Colonic mucosa (tissue), 4 donors: ENCODE results near the gene SLC2A13. TPM values are rescaled to one million over a fixed set of nuclear protein-coding genes. Genes with fewer than 3 reads are reported as not detected.

Experiments used
- DNase-seq: peaks from one replicate; pipeline ENCODE4 v3.0.0-alpha.2; 2020
- H3K27ac ChIP-seq: fragments of 200-600 bp; one replicate; pipeline ENCODE4 v1.8.0; 2021
- H3K27me3 ChIP-seq: fragments of 200-600 bp; one replicate; pipeline ENCODE4 v1.8.0; 2021
- H3K36me3 ChIP-seq: fragments of 200-600 bp; one replicate; pipeline ENCODE4 v1.8.0; 2021
- H3K4me1 ChIP-seq: fragments of 200-600 bp; one replicate; pipeline ENCODE4 v1.8.0; 2021; ENCODE audit warnings: mild to moderate bottlenecking
- H3K4me3 ChIP-seq: fragments of 200-600 bp; one replicate; pipeline ENCODE4 v1.8.0; 2021
- H3K9ac ChIP-seq, 2 donors: one replicate each; pipeline ENCODE4 v1.7.0; 2013; ENCODE audit warnings: control low read depth in 2 of 2, low read depth in 2 of 2, low read length in 2 of 2
- H3K9me3 ChIP-seq: fragments of 200-600 bp; one replicate; pipeline ENCODE4 v1.8.0; 2021
- CTCF ChIP-seq: fragments of 200-600 bp; IDR thresholded peaks from one replicate; pipeline ENCODE4 v1.8.0; 2022; ENCODE audit warnings: antibody characterized with exemption, mild to moderate bottlenecking
- intact Hi-C: fragments of 100-400 bp; cut with DNase I; formaldehyde crosslinking; loops from one replicate; pipeline ENCODE4 v1.14.1; 2022
- total RNA-seq, 2 donors: library from RNA; stranded (reverse); fragmentation: NEBNext Ultra II Directional in 1 of 2; extraction: Animal tissue kit (Norgen Biotek cat#: 25700) in 1 of 2; gene quantifications; one replicate each; pipeline ENCODE4 v1.2.1, GENCODE V29; 2021
- donor health status: healthy.
- donor health status: DM: no; HTN: no; CAD: no.
- donor health status: DM: no; HTN: no; CAD: no.

SLC2A13 gene
- total RNA-seq, 2 donors from 2014 or later: 19.2 to 39.0 TPM

- Histone ChIP-seq H3K27ac (no peak overlapping the region), H3K4me3 (no peak overlapping the region), H3K4me1 (no peaks in the 10 kb centered on the region), H3K9ac (no peak overlapping the region), H3K27me3 (no peaks in the 10 kb centered on the region), H3K9me3 (no peaks in the 10 kb centered on the region), H3K36me3 (no peaks in the 10 kb centered on the region)
- TF ChIP-seq CTCF: no peak
- intact Hi-C loops: no loop called here
- DNase-seq: no peak
Measured at GRCh38 chr12:39874785-39875184, 231.1 kb downstream of the SLC2A13 start.

- Histone ChIP-seq H3K36me3 (no peaks in the 10 kb centered on the region), H3K27me3 (no peaks in the 10 kb centered on the region), H3K4me1 (no peaks in the 10 kb centered on the region), H3K4me3 (no peak overlapping the region), H3K27ac (no peak overlapping the region), H3K9me3 (no peaks in the 10 kb centered on the region), H3K9ac (no peak overlapping the region)
- intact Hi-C loops: no loop called here
- TF ChIP-seq CTCF: no peak
- DNase-seq: no peak
Measured at GRCh38 chr12:39873065-39873464, 232.8 kb downstream of the SLC2A13 start.

DNA sequence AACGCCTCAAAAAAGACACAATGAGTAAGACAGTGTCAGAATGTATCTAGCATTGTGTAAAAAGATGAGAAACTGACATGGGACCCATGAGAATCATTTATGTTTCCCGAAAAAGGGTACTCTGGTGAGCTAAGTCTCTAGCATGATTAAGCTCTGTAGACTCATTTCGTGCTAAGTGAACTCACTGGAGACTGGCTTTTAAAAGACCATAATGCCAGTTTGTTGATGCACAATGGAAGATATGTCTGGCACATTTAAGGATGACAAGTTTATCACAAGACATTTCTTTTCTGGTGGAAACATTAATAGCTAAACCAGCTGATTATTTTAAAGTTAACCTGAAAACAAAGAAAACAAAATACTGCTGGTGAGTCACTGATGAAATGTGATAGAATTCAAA lies 233.5 kb downstream of the SLC2A13 start:
- Histone ChIP-seq H3K9ac (no peak overlapping the region), H3K27ac (no peak overlapping the region), H3K9me3 (no peaks in the 10 kb centered on the region), H3K27me3 (no peaks in the 10 kb centered on the region), H3K4me3 (no peak overlapping the region), H3K36me3 (no peaks in the 10 kb centered on the region), H3K4me1 (no peaks in the 10 kb centered on the region)
- TF ChIP-seq CTCF: no peak
- intact Hi-C loops: no loop called here
- no peak for DNase-seq

- Histone ChIP-seq H3K4me3 (no peak overlapping the region), H3K27ac (no peak overlapping the region), H3K27me3 (no peaks in the 10 kb centered on the region), H3K4me1 (no peaks in the 10 kb centered on the region), H3K9me3 (no peaks in the 10 kb centered on the region), H3K36me3 (no peaks in the 10 kb centered on the region), H3K9ac (no peak overlapping the region)
- no peak for DNase-seq
- intact Hi-C loops: no loop called here
- TF ChIP-seq CTCF: no peak
Measured at GRCh38 chr12:39868328-39868725, 237.6 kb downstream of the SLC2A13 start.

- no peak for DNase-seq
- H3K27me3 ChIP-seq: no peaks in the 10 kb centered on the region
- intact Hi-C loops: no loop called here
- no peaks in the 10 kb centered on the region for H3K4me1 ChIP-seq
- H3K4me3 ChIP-seq: no peak overlapping the region
- TF ChIP-seq CTCF: no peak
- no peaks in the 10 kb centered on the region for H3K9me3 ChIP-seq
- no peak overlapping the region for H3K27ac ChIP-seq
- no peaks in the 10 kb centered on the region for H3K36me3 ChIP-seq
- no peak overlapping the region for H3K9ac ChIP-seq
Measured at GRCh38 chr12:39867631-39868327, 238.1 kb downstream of the SLC2A13 start.
